ENCODE measurements around the gene PPP2R1A.
"Not testable (repeated sequence)": the region's sequence is repeated elsewhere in the genome, so short reads cannot be mapped to it uniquely, and the experiment has no call there.

PPP2R1A gene

DNA sequence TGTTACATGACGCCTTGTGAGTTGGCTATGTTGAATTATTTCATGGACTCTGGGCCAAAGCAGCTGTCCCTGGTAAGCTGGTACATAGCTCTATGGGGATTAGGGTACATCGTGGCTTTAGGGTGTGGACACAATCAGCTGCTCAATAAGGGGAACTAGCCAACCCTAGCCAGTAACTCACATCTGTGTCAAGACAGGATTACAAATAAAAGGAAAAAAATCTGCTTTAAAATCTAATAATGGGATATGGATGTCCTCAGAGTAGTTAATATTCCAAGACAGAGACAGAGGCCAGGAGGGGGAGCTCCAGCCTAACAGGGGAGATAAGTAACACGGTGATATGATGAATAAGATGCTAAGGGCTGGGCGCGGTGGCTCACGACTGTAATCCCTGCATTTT lies 58.4 kb downstream of the PPP2R1A start:
- no peak overlapping the region for H3K4me3 ChIP-seq (ENCODE audit: low read length)
- TF ChIP-seq, protein P1, sequence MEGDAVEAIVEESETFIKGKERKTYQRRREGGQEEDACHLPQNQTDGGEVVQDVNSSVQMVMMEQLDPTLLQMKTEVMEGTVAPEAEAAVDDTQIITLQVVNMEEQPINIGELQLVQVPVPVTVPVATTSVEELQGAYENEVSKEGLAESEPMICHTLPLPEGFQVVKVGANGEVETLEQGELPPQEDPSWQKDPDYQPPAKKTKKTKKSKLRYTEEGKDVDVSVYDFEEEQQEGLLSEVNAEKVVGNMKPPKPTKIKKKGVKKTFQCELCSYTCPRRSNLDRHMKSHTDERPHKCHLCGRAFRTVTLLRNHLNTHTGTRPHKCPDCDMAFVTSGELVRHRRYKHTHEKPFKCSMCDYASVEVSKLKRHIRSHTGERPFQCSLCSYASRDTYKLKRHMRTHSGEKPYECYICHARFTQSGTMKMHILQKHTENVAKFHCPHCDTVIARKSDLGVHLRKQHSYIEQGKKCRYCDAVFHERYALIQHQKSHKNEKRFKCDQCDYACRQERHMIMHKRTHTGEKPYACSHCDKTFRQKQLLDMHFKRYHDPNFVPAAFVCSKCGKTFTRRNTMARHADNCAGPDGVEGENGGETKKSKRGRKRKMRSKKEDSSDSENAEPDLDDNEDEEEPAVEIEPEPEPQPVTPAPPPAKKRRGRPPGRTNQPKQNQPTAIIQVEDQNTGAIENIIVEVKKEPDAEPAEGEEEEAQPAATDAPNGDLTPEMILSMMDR (conservative IDR thresholded peaks at IDR 0.05; ENCODE audit: low read depth, low read length): peak; percentile 23
- DNase-seq (ENCODE audit: low read depth): no peak

DNA sequence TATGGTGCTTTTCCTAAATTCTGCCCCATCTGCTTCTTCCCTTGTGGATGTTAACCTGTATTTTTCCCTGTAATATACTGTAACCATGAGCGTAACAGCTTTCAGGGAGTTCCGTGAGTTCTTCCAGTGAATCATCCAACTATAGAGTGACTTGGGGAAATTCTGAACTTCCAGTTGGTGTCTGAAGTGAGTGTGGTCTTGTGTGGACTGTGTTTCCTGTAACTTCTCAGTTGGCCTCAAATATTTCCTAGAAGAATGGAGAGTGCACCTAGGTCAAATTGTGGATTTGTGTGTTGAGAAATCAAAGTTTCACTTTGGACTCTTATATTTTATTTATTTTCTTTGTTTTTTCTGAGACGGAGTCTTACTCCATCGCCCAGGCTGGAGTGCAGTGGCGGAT lies 68.6 kb downstream of the PPP2R1A start:
- no peak overlapping the region for H3K4me3 ChIP-seq (ENCODE audit: low read length)
- TF ChIP-seq, protein P1 (conservative IDR thresholded peaks at IDR 0.05; ENCODE audit: low read depth, low read length): no peak

DNA sequence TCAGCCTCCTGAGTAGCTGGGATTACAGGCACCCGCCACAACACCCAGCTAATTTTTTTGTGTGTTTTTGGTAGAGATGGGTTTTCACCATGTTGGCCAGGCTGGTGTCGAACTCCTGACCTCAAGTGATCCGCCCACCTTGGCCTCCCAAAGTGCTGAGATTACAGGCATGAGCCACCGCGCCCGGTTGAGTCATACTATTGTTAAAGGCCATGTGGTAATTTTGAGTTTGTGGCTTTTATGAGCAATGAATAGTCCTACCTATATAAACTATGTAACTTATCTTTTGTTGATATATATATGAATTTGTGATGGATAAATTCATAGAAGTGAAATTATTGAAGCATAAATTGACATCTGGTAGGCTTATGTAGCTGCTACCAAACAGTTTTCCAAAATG lies 75.7 kb downstream of the PPP2R1A start:
- H3K4me3 ChIP-seq (ENCODE audit: low read length); DNase-seq (ENCODE audit: low read depth): not testable (repeated sequence)

More for the DNA sequence above, 68.6 kb downstream of the PPP2R1A start:
- no peak for DNase-seq (ENCODE audit: low read depth)

DNA sequence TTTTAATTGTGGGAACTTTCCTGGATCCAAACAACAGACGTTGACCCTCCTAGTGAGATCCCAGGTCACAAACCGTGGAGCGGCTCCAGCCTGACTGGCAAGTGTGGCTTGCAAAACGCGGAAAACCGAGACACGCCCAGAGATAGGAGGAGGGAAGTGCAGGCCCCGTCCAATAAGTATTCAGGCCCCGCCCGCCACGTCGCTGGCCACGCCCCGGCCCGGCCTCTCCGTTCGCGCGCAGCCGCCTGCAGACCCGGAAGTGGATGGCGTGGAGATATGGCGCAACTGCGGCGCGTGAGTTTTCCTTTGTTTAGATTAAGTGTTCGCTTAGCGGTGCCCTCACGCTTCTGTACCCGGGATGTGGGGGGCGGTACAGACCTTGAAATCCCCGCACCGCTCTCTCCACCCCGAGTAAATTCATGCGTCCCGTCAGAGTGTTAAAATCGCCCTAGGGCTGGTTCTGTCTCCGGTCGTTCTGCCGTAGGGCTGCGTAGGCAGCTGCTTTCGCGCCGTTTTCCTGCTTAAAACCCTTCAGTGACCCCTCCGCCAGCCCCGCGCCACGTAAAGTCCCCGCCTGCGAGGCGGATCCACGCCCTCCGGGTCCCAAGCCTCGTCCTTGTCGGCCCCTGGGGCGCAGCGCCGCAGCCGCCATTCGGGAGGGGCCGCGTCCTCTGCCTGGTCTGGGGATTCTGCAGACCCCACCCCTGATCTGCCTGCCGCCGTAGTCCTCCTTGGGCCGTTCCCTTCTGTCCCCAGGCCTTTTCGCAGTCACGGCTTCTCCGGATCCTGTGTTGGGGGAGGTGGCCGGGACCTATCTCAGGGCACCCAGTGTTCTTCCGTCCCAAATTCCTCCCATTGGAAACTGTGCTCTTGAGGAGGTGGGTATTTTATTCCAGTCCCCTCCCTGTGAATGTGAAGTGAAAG lies 79.7 kb downstream of the PPP2R1A start, which contains the start of gene ZNF766:
Gene ZNF766, plus strand, starts transcription at position 250 of the 924 bp plus-strand sequence. Its CDS starts 27 bp downstream, at position 277.
- peak within 1 kb of the TSS; percentile 99 for H3K4me3 ChIP-seq (ENCODE audit: low read length)
- TF ChIP-seq, protein P1 (conservative IDR thresholded peaks at IDR 0.05; ENCODE audit: low read depth, low read length): no peak
- DNase-seq (ENCODE audit: low read depth): peak; percentile 76

DNA sequence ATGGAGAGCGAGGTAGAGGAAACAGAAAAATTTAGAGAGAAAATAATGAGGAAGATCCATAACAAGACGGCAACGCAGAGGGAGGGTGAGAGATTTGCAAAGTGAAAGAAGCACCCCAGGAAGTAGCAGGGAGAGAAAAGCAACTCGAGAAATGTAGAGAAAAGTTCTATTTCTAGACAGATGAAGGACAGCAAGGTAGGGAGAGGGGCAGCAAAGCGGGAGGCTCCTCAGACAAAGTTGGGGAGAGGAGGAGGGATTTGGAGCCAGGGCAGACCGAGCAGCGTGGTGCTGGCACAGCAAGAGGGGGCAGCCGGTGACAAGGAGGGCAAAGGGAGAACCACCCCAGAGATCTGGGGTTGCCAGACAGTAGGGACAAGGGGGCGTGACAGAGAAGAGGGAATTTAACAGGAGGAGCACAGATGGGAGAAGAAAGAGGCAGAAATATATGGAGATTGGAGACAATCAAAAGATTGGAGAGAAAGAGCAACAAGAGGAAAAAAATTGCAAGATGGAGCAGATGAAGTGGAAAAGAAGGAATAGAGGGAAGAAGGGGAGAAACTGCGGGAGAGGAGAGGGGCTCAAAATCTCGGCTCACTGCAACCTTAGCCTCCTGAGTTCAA lies 80.5 kb downstream of the PPP2R1A start:
- peak overlapping the region; percentile 99 for H3K4me3 ChIP-seq (ENCODE audit: low read length)
- TF ChIP-seq, protein P1 (conservative IDR thresholded peaks at IDR 0.05; ENCODE audit: low read depth, low read length): no peak
- no peak for DNase-seq (ENCODE audit: low read depth)

DNA sequence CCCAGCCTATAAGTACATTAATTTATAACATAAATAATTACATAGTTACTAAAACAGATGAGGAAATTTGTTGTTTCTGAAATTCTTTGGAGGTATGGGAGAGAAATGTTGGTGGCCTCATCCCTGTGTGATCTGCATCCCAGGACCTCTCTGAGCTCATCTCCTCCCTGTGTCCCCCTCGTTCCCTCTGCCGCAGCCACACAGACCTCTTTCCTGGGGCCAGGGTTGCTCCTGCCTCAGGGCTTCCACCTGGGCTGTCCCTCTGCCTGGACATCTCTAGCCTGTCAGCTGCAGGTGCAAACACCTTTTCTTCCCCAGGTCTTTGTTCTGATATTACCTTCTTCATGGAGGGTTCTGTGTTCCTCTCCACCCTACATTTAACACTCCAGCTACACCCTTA lies 83.4 kb downstream of the PPP2R1A start:
- TF ChIP-seq, protein P1 (conservative IDR thresholded peaks at IDR 0.05; ENCODE audit: low read depth, low read length): no peak
- H3K4me3 ChIP-seq (ENCODE audit: low read length): no peak overlapping the region
- no peak for DNase-seq (ENCODE audit: low read depth)

DNA sequence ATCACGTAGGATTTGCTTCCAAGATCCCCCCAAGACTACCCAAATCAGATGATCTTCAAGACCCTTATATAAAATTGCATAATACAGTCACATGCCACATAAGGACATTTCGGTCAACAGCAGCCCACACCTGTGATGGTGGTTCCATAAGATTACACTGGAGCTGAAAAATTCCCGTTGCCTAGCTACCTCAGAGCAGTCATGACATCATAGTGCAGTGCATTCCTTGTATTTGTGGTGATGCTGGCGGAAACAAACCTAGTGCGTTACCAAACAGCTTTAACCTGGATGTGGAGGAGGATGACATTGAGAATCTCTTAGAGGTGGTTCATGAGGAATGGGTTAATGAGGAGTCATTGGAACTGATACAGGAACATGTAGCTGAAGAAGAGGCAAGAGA lies 84.3 kb downstream of the PPP2R1A start:
- no peak overlapping the region for H3K4me3 ChIP-seq (ENCODE audit: low read length)
- TF ChIP-seq, protein P1 (conservative IDR thresholded peaks at IDR 0.05; ENCODE audit: low read depth, low read length): no peak
- no peak for DNase-seq (ENCODE audit: low read depth)

Data from retinal pigment epithelial cell (primary cell).